ENCODE results near the gene ADARB1.

Gene ADARB1

GRCh38 chr21:45160198-45160597, 85.8 kb downstream of the ADARB1 start:
- no peak for TF ChIP-seq CTCF (IDR thresholded peaks at IDR 0.05; ENCODE audit: insufficient read depth, low read length, poor library complexity, severe bottlenecking)
- no peak for TF ChIP-seq EZH2phosphoT487 (conservative IDR thresholded peaks at IDR 0.05; ENCODE audit: low read length)
- H3F3A ChIP-seq (ENCODE audit: insufficient read depth) = no peaks in the 10 kb centered on the region
- H4K20me1 ChIP-seq (ENCODE audit: low read depth, low read length) = no peaks in the 10 kb centered on the region
- H3K4me3 ChIP-seq (ENCODE audit: insufficient read depth, low read length, poor library complexity, severe bottlenecking) = no peak overlapping the region
- no peaks in the 10 kb centered on the region for H3K36me3 ChIP-seq (ENCODE audit: low read length)
- no peaks in the 10 kb centered on the region for H3K9me3 ChIP-seq (ENCODE audit: insufficient read depth, low read length)
- H3K79me2 ChIP-seq (ENCODE audit: insufficient read depth, low read length) = no peaks in the 10 kb centered on the region
- H3K9ac ChIP-seq (ENCODE audit: low read length) = no peak overlapping the region
- no peak overlapping the region for H2AFZ ChIP-seq (ENCODE audit: low read depth, low read length, severe bottlenecking)
- H3K4me2 ChIP-seq (ENCODE audit: low read depth, low read length, poor library complexity, severe bottlenecking) = no peak overlapping the region
- no peaks in the 10 kb centered on the region for H3K9me2 ChIP-seq (replicated peaks; ENCODE audit: insufficient read depth, low read length)
- H3K27me3 ChIP-seq (ENCODE audit: low read length) = no peaks in the 10 kb centered on the region
- H3K27ac ChIP-seq (ENCODE audit: low read depth, low read length) = no peak overlapping the region

- Histone ChIP-seq H3K4me3 (ENCODE audit: insufficient read depth, low read length, poor library complexity, severe bottlenecking) (no peak overlapping the region), H3K79me2 (ENCODE audit: insufficient read depth, low read length) (no peaks in the 10 kb centered on the region), H3K9ac (ENCODE audit: low read length) (no peak overlapping the region), H3K4me2 (ENCODE audit: low read depth, low read length, poor library complexity, severe bottlenecking) (no peak overlapping the region), H3K27me3 (ENCODE audit: low read length) (no peaks in the 10 kb centered on the region), H4K20me1 (ENCODE audit: low read depth, low read length) (no peaks in the 10 kb centered on the region), H2AFZ (ENCODE audit: low read depth, low read length, severe bottlenecking) (no peak overlapping the region), H3K27ac (ENCODE audit: low read depth, low read length) (no peak overlapping the region), H3K9me2 (replicated peaks; ENCODE audit: insufficient read depth, low read length) (no peaks in the 10 kb centered on the region), H3K9me3 (ENCODE audit: insufficient read depth, low read length) (no peaks in the 10 kb centered on the region), H3F3A (ENCODE audit: insufficient read depth) (no peaks in the 10 kb centered on the region), H3K36me3 (ENCODE audit: low read length) (no peaks in the 10 kb centered on the region)
- TF ChIP-seq CTCF (IDR thresholded peaks at IDR 0.05; ENCODE audit: insufficient read depth, low read length, poor library complexity, severe bottlenecking) (no peak), EZH2phosphoT487 (conservative IDR thresholded peaks at IDR 0.05; ENCODE audit: low read length) (no peak)
Observed at GRCh38 chr21:45161038-45161945, 86.9 kb downstream of the ADARB1 start.

GRCh38 chr21:45162115-45162514, 87.7 kb downstream of the ADARB1 start:
- Histone ChIP-seq H3F3A (ENCODE audit: insufficient read depth) (no peaks in the 10 kb centered on the region), H4K20me1 (ENCODE audit: low read depth, low read length) (no peaks in the 10 kb centered on the region), H3K79me2 (ENCODE audit: insufficient read depth, low read length) (no peaks in the 10 kb centered on the region), H3K9ac (ENCODE audit: low read length) (no peak overlapping the region), H3K36me3 (ENCODE audit: low read length) (no peaks in the 10 kb centered on the region), H2AFZ (ENCODE audit: low read depth, low read length, severe bottlenecking) (no peak overlapping the region), H3K9me3 (ENCODE audit: insufficient read depth, low read length) (no peaks in the 10 kb centered on the region), H3K4me3 (ENCODE audit: insufficient read depth, low read length, poor library complexity, severe bottlenecking) (no peak overlapping the region), H3K9me2 (replicated peaks; ENCODE audit: insufficient read depth, low read length) (no peaks in the 10 kb centered on the region), H3K4me2 (ENCODE audit: low read depth, low read length, poor library complexity, severe bottlenecking) (no peak overlapping the region), H3K27ac (ENCODE audit: low read depth, low read length) (no peak overlapping the region), H3K27me3 (ENCODE audit: low read length) (no peaks in the 10 kb centered on the region)
- TF ChIP-seq CTCF (IDR thresholded peaks at IDR 0.05; ENCODE audit: insufficient read depth, low read length, poor library complexity, severe bottlenecking) (no peak), EZH2phosphoT487 (conservative IDR thresholded peaks at IDR 0.05; ENCODE audit: low read length) (no peak)

Measured in SU-DHL-6 (cell line).